ENCODE results near the gene ETFRF1.

Gene ETFRF1, protein sequence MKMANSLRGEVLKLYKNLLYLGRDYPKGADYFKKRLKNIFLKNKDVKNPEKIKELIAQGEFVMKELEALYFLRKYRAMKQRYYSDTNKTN

DNA sequence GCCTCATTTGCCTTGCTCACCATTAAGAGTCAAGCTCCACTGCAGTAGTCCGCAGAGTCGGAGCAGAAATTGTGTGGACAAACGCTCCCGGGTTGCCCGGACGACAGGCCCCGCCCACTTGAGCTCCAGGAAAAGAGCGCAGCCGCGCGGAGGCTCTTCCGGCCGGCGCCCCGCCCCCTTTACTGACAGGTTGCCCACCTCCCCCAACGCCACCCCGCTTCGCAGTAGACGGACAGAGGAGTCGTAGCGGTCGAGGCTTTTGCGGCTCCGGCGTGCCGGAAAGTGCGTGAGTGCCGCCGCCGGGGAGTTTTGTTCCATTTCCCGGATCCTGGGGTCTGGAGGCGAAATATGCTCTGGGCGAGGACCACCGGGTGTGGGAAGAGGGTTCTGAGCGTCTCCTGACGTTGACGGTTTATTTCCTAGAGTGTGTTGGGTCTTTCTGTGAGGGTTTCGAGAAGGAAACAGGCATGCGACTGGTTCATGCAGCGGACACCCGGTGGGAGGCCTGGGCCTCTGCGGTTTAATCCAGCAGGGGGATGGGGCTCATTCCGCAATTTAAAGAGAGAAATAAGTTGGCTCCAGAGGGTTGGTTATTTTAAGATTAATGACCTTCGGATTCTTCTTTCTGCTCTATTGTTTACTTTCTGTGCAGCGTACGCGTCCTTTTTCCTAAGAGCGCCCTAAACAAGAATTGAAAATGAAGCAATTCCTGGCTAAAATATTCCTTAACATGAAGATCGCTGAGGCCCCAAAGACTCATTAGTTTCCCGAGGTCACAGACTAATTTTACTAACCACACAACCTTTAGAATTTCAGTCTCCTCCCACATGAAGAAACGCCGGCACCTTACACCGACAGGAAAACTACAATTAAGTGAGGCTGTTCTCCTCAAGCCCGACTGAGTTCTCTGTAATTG is at the start of gene ETFRF1, which contains the start of gene DNAI7:
ETFRF1 (plus strand) TSS at position 182 of the 916 bp plus-strand sequence. CDS start 8,720 bp downstream, outside the sequence.
DNAI7 (minus strand) TSS at position 105 of the 916 bp plus-strand sequence; CDS start at position 23, 82 bp downstream.
- no peaks in the 10 kb centered on the region for H3K9me3 Mint-ChIP-seq
- ATAC-seq = peak; percentile 96
- H3K36me3 Mint-ChIP-seq = peaks cover 11% of the 10 kb centered on the region
- H3K4me1 Mint-ChIP-seq = peaks cover 20% of the 10 kb centered on the region
- peak; percentile 91 to 98 for DNase-seq (ENCODE audit: low spot score in 2 of 2)
- peak within 1 kb of the TSS; percentile 95 for H3K4me3 Mint-ChIP-seq
- H3K27ac Mint-ChIP-seq = peak within 1 kb of the TSS; percentile 98

DNA sequence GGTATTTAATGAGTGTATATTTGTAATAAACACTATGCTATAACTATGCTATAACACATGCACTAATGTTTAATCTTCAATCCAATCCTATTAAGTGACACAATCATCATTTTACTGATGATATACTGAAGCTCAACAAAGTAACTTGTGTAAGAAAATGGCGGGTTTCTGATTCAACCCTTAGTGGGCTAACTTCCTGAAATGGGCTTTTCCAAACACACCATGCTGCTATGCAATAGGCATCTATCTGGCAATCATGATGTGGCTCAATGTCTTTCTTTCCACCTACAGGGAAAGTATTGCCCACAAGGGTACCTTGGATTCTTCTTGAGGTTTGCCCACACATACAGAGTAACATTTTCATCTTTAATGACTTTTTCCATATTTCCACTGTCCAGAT is 48.4 kb upstream of the ETFRF1 start:
- Mint-ChIP-seq H3K36me3 (no peaks in the 10 kb centered on the region), H3K9me3 (no peaks in the 10 kb centered on the region), H3K4me1 (no peaks in the 10 kb centered on the region), H3K4me3 (no peak overlapping the region), H3K27ac (no peak overlapping the region)
- DNase-seq (ENCODE audit: low spot score in 2 of 2) (no peak), ATAC-seq (no peak)

DNA sequence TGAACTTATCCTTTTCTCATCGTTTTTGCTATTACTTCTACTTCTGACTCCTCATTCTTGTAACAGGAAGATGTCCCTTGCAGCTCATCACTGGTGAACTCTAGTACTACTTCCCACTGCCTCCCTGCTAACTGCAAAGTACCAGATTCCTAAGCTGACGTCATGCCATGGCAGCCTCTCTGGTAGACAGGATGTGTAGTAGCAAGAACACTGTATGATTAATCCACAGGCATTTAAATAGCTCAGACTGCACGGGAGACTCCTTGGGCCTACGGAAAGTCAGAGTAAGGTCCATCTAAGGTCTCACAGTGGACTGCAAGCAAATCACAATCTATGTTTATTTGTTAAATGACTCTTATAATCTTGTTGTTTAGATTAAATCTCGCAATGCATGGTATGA is 43.6 kb upstream of the ETFRF1 start:
- Mint-ChIP-seq H3K4me3 (no peak overlapping the region), H3K4me1 (no peaks in the 10 kb centered on the region), H3K9me3 (no peaks in the 10 kb centered on the region), H3K27ac (no peak overlapping the region), H3K36me3 (no peaks in the 10 kb centered on the region)
- ATAC-seq (no peak), DNase-seq (ENCODE audit: low spot score in 2 of 2) (no peak)

DNA sequence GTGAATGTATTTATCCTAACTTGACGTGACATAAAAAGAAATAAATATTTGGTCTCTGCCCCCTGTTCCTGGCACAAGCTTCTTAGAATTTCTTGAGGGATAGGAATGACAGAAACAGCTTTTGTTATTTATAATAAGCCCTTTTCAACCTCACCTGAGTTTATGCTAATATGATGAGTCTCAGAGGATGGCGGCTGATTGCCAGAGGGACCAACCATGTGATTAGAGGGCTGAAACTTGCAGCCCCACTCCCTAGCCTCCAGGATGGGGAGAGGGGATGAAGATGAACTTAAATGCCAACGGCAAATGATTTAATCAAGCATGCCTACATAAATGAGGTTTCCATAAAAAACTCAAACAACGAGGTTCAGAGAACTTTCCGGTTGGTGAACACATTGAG is 43.0 kb upstream of the ETFRF1 start:
- DNase-seq (ENCODE audit: low spot score in 2 of 2) (no peak), ATAC-seq (no peak)
- Mint-ChIP-seq H3K36me3 (no peaks in the 10 kb centered on the region), H3K4me1 (no peaks in the 10 kb centered on the region), H3K4me3 (no peak overlapping the region), H3K27ac (no peak overlapping the region), H3K9me3 (no peaks in the 10 kb centered on the region)

DNA sequence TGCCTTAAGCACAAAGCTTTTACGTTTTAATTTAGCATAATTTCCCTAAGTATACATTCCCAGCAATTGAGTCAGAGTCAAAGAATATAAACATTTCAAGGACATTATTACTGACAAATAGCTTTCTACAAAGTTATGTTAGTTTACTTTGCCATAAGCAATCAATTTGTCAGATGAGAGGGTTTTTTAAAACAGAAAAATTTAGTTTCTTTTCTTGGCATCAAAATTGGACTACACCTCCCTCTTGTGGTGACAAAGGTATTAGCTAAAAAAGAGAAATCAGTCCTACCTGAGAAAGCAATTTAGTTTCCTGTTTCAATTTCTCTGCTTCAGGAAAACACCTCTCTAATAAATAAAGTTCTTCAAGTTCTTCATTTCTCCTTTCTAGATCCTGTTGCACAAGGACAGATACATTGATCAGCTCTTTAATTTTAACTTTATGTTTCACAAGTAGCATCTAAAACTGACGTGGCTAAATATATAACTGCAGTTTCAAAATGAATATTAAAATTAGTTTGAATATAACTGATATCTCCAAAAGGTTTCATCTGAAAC is 39.9 kb upstream of the ETFRF1 start:
- no peak for ATAC-seq
- Mint-ChIP-seq H3K4me1 (no peaks in the 10 kb centered on the region), H3K4me3 (peak overlapping the region; percentile 6), H3K36me3 (no peaks in the 10 kb centered on the region), H3K27ac (no peak overlapping the region), H3K9me3 (no peaks in the 10 kb centered on the region)
- DNase-seq (ENCODE audit: low spot score in 2 of 2) = no peak

DNA sequence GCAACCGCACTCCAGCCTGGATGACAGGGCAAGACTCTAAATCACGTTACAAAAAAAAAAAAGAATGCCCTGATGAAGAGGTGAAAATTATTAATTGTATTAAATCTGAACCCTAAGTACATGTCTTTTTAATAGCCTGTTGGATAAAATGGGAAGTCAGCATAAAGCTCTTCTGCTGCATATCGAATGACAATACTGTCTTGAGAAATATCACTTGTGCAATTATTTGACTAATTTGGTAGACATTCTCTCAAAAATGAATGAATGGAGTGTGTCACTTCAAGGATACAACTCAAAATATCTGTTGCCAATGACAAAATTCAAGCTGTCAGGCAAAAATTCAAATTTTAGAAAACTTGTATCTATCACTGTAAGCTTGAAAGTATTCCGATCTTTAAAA is 39.0 kb upstream of the ETFRF1 start:
- Mint-ChIP-seq H3K4me1 (no peaks in the 10 kb centered on the region), H3K36me3 (no peaks in the 10 kb centered on the region), H3K9me3 (no peaks in the 10 kb centered on the region), H3K4me3 (no peak overlapping the region), H3K27ac (no peak overlapping the region)
- DNase-seq (ENCODE audit: low spot score in 2 of 2) (no peak), ATAC-seq (no peak)

DNA sequence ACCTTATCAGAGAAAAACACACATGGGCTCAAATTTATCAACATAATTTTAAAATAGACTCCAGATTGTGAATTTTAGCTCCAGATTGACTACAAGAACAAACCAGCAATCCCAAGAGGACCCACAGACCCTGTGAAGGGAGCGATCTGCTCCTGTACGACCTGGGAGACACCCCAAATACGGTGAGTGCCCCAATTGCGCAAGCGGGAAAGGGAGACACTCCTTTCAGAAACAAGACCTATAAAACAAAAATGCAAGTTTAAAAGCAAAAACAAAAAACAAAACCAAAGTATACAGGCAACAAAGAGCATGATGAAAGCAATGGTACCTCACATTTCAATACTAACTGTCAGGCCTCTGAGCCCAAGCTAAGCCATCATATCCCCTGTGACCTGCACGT is 32.2 kb upstream of the ETFRF1 start:
- no peak overlapping the region for H3K27ac Mint-ChIP-seq
- DNase-seq (ENCODE audit: low spot score in 2 of 2) = no peak
- no peaks in the 10 kb centered on the region for H3K4me1 Mint-ChIP-seq
- H3K4me3 Mint-ChIP-seq = no peak overlapping the region
- H3K36me3 Mint-ChIP-seq = no peaks in the 10 kb centered on the region
- ATAC-seq = no peak
- H3K9me3 Mint-ChIP-seq = no peaks in the 10 kb centered on the region

DNA sequence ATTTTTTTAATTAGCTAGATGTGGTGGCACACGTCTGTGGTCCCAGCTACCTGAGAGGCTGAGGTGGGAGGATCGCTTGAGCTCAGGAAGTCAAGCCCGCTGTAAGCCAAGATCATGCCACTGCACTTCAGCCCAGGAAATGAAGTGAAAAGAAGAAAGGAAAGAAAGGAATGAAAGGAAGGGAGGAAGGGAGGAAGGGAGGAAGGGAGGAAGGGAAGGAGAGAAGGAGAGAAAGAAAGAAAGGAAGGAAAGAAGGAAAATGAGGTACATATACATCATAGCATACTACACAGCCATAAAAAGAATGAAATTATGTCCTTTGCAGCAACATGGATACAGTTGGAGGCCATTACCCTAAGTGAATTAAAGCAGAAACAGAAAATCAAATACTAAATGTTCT is 12.3 kb upstream of the ETFRF1 start:
- Mint-ChIP-seq H3K4me1 (peaks cover 13% of the 10 kb centered on the region), H3K9me3 (no peaks in the 10 kb centered on the region), H3K36me3 (no peaks in the 10 kb centered on the region), H3K4me3 (no peak overlapping the region), H3K27ac (no peak overlapping the region)
- no peak for DNase-seq (ENCODE audit: low spot score in 2 of 2)
- no peak for ATAC-seq

DNA sequence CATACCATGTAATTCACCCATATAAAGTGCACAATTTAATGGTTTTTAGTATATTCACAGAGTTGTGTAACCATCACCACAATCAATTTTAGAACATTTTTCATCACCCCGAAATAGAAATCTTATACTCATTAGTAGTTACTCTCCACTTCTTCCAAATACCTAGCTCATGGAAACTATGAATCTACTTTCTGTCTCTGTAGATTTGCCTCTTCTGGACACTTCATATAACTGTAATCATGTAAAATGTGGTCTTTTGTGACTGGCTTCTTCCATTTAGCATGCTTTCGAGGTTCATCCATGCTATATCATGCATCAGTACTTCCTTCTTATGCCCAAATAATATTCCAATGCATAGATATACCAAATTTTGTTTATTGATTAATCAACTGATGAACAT is 10.9 kb upstream of the ETFRF1 start:
- Mint-ChIP-seq H3K4me1 (peaks cover 13% of the 10 kb centered on the region), H3K4me3 (no peak overlapping the region), H3K9me3 (no peaks in the 10 kb centered on the region), H3K36me3 (no peaks in the 10 kb centered on the region), H3K27ac (no peak overlapping the region)
- no peak for DNase-seq (ENCODE audit: low spot score in 2 of 2)
- peak; percentile 42 for ATAC-seq

DNA sequence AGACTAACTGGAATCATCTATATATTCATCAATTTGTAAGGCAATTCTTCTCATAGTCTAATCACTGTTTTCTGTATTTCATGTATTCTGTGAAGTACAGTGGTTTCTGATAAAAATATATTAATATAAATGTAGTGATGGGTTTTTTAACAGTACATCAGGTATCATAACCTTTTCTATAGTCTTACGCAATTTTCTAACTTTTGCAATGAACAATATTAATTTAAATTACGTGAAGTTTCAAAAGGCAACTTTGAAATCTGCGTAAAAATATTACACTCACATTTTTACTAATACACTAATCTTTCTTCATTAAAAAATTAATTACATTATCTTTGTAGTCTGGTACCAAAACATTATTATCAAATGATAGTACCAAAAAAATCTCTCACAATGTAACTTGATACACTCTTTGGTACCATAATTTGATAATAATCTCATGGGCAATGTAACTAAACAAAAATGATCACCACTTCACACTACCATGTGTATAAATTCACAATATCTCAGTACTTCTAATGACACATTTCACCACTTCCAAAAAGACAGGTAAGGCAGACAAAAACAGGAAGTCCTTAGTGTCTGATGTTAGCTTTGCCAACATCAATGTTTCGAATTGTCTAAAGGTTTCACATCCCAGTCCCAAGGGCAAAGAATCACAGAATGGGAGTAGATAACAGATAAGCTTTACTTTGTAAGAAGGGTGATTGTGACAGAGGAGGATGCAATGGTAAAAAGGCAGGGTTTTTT is 8.8 kb upstream of the ETFRF1 start:
- no peaks in the 10 kb centered on the region for H3K9me3 Mint-ChIP-seq
- peak overlapping the region; percentile 19 for H3K27ac Mint-ChIP-seq
- H3K36me3 Mint-ChIP-seq = no peaks in the 10 kb centered on the region
- H3K4me1 Mint-ChIP-seq = peaks cover 13% of the 10 kb centered on the region
- no peak for DNase-seq (ENCODE audit: low spot score in 2 of 2)
- H3K4me3 Mint-ChIP-seq = peak overlapping the region; percentile 47
- no peak for ATAC-seq

DNA sequence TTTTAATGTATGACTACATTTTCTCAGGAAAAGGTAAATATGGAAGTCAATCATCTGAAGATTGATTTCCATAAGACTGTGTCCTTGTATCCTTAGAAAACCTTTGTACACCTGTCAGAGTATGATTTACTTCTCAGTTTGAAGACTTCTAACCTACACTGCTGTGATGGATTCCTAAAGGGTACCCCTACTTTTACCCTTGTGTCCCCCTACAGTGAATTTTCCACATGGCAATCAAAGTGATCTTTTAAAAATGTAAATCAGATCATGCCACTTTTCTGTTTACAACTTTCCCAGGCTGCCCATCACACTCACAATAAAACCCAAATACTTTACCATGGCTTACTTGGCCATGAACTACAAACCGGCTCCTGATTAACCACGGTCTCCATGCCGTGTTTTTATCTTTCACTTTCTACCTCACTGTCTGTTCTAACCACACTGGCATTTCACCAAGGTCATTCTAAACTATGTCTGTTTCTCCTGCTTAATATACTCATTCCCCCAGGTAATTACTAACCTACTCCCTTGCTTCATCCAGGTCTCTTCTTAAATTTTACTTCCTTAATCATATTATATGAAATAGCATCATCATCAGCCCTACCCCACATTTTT is 8.1 kb upstream of the ETFRF1 start:
- peaks cover 13% of the 10 kb centered on the region for H3K4me1 Mint-ChIP-seq
- peak overlapping the region; percentile 47 for H3K4me3 Mint-ChIP-seq
- no peaks in the 10 kb centered on the region for H3K36me3 Mint-ChIP-seq
- peak; percentile 80 for ATAC-seq
- no peak for DNase-seq (ENCODE audit: low spot score in 2 of 2)
- no peaks in the 10 kb centered on the region for H3K9me3 Mint-ChIP-seq
- peak overlapping the region; percentile 19 for H3K27ac Mint-ChIP-seq

DNA sequence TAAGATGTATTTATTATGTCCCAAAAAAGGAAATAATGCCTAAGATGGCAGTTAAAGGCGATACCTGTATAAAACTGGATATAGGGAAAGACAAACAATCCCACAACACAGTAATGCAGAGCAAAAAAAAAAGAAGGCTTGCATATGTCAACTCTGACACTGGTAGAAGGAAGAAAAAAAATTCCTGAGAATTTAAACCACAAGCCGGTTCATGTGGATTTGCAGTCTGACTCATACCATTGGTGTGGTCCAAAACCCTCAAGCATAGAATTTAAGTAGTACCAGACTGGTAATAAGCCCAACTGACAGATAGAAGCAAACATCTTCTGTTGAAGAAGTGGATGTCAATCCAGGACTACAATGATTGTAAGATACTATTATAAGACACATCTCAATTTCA is 7.3 kb upstream of the ETFRF1 start:
- no peaks in the 10 kb centered on the region for H3K9me3 Mint-ChIP-seq
- H3K4me1 Mint-ChIP-seq = peaks cover 13% of the 10 kb centered on the region
- H3K36me3 Mint-ChIP-seq = no peaks in the 10 kb centered on the region
- no peak for ATAC-seq
- no peak overlapping the region for H3K4me3 Mint-ChIP-seq
- DNase-seq (ENCODE audit: low spot score in 2 of 2) = no peak
- no peak overlapping the region for H3K27ac Mint-ChIP-seq

DNA sequence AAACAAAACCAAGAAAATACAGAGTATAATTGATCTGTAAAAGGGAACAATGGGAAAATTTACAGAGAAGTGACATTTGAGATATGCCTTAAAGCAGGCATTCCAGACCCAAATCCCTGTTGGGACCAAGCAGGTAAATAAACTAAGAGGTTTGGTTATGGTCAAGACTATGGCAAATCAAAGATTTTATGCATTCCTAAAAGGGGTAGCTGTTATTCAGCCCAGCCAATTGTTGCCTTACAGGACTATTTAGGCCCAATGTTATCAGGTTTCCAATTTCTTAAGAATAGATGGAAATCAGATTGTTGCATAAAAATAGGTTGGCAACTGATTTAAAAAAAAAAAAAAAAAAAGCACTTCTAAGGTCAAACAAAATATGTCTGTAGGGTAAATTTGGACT is 5.4 kb upstream of the ETFRF1 start:
- ATAC-seq (no peak), DNase-seq (ENCODE audit: low spot score in 2 of 2) (no peak)
- no peaks in the 10 kb centered on the region for H3K9me3 Mint-ChIP-seq
- H3K27ac Mint-ChIP-seq = no peak overlapping the region
- H3K4me3 Mint-ChIP-seq = no peak overlapping the region
- H3K36me3 Mint-ChIP-seq = peaks cover under 1% of the 10 kb centered on the region
- H3K4me1 Mint-ChIP-seq = peaks cover 18% of the 10 kb centered on the region

DNA sequence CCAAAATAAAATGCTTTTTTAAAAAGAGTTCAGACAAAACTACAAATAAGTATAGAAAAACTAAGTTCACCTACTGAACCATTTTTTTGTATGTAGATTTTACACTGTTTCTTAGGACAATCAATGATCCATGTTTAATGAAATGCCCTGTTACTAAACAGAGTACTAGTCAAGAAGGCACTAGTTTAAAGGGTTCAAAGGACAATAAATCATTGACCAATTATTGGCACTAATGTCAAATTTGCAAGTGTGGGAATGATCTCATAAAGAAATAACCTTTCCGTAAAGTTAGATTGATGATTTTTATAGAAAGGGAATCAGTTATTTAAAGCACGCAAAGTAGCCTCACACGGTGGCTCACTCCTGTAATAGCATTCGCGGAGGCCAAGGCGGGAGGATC is 4.2 kb upstream of the ETFRF1 start:
- DNase-seq (ENCODE audit: low spot score in 2 of 2) (no peak), ATAC-seq (no peak)
- Mint-ChIP-seq H3K27ac (no peak overlapping the region), H3K4me1 (peaks cover 29% of the 10 kb centered on the region), H3K4me3 (no peak overlapping the region), H3K36me3 (peaks cover 11% of the 10 kb centered on the region), H3K9me3 (no peaks in the 10 kb centered on the region)

DNA sequence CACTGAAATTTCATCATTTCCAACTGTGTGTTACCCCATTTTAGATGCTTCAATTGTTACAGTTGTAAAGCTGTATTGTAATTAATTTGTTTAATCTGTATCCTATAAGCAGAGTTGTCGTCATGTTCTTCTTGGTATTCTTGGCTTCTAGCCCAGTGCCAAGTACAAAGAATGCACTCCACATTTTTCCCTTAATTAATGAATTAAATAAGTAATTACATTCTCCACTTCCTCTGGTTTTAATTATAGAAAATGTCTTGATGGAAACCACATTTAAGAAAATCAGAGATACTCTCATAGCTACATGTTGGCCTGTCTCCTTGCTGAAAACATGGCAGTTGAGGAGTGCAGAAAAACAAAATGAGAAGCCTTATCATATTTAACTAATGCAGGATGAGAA is 823 bp upstream of the ETFRF1 start:
- no peak for DNase-seq (ENCODE audit: low spot score in 2 of 2)
- no peak for ATAC-seq
- Mint-ChIP-seq H3K27ac (peak overlapping the region; percentile 98), H3K4me1 (peaks cover 20% of the 10 kb centered on the region), H3K4me3 (peak overlapping the region; percentile 95), H3K36me3 (peaks cover 11% of the 10 kb centered on the region), H3K9me3 (no peaks in the 10 kb centered on the region)
